HG03439 (cell line): ENCODE measurements around the gene THOC6.
"Not testable (repeated sequence)": the region's sequence is repeated elsewhere in the genome, so short reads cannot be mapped to it uniquely, and the experiment has no call there.

Experiments
- ATAC-seq: cut with Tn5 transposase; IDR thresholded peaks from one replicate; pipeline ENCODE4 v1.9.1; 2021; ENCODE audit warnings: mild to moderate bottlenecking, moderate library complexity; ENCODE audit not compliant: unreplicated experiment

The THOC6 gene

GRCh38 chr16:3069146-3069545, 45.3 kb downstream of the THOC6 start:
- ATAC-seq = not testable (repeated sequence)

DNA sequence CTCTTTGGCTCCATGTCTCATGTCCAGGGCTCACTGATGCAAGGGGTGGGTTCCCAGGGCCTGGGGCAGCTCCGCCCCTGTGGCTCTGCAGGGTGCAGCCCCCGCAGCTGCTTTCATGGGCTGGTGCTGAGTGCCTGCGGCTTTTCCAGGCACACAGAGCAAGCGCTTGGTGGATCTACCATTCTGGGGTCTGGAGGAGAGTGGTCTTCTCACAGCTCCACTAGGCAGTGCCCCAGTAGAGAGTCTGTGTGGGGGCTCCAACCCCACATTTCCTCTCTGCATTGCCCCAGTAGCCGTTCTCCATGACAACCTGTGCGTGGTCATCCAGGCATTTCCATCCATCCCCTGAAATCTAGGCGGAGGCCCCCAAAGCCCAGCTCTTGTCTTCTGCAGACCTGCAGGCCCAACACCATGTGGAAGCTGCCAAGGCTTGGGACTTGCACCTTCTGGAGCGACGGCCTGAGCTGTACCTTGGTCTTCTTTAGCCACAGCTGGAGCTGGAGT, 46.8 kb downstream of the THOC6 start:
- no peak for ATAC-seq

DNA sequence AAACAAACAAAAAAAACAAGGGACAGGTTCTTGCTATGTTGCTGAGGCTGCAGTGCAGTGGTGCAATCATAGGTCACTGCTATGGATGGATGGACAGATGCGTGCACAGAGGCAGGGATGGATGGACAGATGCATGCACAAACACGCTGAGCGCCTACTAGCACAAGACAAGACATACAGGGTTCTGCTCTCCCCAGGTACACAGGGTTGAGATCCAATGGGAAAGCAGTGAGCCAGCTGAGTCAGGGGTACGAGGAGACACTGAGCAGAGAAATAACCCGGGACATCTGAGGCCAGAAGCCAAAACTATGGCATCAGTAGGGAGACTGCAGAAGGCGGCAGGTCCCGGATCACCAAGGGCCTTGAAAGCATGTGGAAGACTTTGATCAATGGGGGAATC, 47.8 kb downstream of the THOC6 start:
- no peak for ATAC-seq

DNA sequence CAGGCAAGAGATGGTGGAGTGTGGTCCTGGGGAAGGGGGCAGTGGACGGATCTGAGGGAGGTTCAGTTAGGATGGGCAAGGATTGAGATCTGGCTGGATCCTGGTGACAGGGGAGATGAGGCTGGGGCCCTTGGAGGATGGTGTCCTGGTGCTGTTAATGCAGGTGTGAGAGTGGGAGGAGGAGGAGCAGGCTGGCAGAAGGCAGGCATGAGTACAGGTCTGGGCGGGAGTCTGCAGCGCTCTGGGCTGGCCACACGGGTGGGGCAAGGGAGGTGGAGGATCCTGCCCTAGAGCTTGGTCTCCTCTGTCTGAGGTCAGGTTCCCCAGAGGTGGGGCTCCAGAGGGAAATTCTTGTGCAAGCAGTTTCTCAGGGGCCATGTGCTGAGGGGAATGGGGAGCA, 48.3 kb downstream of the THOC6 start:
- ATAC-seq = not testable (repeated sequence)

DNA sequence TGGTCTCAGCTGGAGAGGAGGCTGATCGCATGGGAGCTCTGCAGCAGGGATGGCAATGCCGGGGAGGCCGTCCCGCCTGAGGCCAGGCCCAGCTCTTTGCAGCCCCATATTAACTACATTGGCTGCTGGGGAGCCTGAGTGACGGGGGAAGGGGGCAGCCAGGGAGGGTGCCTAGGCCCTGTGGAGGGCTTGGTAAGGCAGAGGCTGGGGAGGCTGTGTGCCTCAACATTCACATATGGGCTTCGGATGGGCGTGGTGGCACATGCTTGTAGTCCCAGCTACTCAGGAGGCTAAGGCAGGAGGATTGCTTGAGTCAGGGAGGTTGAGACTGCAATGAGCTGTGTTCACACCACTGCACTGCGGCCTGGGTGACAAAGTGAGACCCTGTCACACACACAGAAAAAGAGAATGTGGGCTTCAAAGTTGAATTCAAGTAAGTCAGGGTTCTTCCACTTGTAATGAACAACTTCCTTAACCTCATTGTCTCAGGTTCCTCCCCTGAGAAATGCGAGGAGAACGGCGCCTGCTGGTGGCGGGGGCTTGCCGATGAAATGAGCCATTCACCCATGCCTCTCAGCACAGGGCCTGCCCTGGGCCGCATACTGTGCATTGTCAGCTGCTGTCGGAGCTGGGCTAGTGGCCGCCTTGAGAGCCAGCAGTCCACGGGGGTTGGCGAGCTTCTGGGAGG, 48.9 kb downstream of the THOC6 start:
- not testable (repeated sequence) for ATAC-seq

GRCh38 chr16:3073448-3073847, 49.6 kb downstream of the THOC6 start:
- ATAC-seq = no peak

- ATAC-seq = no peak
Measured at GRCh38 chr16:3074860-3075522, 51.2 kb downstream of the THOC6 start.

GRCh38 chr16:3075523-3075915, 51.7 kb downstream of the THOC6 start:
- ATAC-seq = no peak

DNA sequence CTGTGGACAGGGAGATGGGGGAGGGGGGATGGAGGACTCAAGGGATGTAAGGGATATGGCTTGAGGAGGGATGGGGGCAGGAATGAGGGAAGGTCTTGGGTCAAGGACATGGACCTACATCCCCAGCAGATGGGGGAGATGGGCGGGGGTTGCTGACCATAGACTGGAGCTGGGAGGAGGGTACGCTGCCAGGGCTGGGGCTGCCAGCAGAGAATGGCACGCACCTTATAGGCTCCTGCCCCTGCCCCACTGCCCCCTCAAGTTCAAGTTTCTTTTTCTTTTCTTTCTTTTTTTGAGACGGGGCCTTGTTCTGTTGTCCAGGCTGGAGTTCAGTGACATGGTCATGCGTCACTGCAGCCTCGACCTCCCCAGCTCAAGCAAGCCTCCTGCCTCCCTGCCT, 52.1 kb downstream of the THOC6 start:
- not testable (repeated sequence) for ATAC-seq

DNA sequence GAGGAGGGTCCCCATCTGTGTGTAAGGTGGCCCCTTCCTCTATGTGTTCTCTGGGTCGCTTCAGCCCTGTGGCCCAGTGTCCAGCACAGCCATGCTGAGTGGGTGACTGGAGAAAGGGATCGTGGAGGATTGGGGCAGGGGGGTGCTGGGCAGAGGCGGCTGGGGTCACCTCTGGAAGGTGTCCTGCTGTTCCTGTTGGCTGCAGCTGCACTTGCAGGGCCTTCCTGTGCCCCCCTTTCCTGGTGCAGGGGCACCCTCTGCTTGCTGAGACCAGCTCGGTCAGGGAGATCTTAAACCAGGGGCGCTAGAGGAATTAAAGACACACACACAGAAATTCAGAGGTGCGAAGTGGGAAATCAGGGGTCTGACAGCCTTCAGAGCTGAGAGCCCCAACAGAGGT, 52.7 kb downstream of the THOC6 start:
- ATAC-seq = no peak
